Measurements from ENCODE around the gene SLC7A10. TPM values are rescaled to one million over a fixed set of nuclear protein-coding genes. Genes with fewer than 3 reads are reported as not detected.
"Not testable (repeated sequence)": the region's sequence is repeated elsewhere in the genome, so short reads cannot be mapped to it uniquely, and the experiment has no call there.

Gene SLC7A10
- total RNA-seq, 1 donor from 2014 or later: 2.5 TPM

DNA sequence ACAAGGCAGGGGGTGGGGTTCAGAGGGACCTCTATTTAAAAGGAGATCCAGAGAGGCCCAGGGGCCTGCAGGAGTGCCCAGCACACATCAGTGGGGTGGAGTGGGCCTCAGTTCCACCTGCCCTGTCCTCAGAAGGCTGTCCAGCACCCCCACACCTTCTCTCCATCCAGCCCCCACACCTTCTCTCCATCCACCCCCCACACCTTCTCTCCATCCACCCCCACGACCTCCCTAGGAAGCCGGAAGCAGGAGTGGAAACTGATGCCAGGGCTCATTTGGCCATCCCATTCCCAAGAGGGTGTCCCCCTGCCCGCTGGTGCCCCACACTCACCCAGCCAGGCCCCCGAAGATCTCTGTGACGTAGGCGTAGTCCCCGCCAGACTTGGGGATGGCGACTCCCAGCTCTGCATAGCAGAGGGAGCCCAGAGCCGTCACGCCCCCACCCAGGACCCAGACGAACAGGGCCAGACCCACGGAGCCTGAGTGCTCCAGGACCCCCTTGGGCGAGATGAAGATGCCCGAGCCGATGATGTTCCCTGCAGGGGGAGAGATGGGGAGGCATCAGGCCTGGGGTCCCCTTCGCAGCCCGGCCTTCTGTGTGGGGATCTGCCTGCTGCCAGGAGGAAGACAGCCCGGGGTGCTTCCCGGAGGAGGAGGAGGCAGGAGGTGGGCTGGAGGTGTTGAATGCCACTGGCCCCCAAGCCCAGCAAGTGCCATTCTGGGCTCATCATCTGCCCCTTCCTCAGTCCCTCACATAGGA lies 10.0 kb downstream of the SLC7A10 start:
- DNase-seq: no peak

DNA sequence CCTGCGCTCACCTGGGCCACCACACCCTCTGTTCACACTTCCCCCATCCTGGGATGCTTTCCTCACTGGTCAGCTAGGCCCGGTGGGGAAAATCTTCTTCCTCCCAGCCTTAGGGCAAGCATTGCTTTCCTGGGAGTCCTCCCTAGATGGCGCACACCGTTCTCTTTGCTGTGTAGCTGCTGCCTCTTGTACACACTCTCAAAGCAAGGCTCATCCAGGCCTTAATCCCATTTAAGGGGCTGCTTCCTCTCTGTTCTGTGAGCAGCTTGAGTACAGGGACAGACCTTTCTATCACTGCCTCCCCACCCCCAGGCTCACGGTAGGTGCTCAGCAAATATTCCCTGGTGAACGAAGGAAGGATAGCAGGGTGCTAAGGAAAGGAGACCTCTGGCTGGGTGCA lies 11.1 kb downstream of the SLC7A10 start:
- DNase-seq: no peak

DNA sequence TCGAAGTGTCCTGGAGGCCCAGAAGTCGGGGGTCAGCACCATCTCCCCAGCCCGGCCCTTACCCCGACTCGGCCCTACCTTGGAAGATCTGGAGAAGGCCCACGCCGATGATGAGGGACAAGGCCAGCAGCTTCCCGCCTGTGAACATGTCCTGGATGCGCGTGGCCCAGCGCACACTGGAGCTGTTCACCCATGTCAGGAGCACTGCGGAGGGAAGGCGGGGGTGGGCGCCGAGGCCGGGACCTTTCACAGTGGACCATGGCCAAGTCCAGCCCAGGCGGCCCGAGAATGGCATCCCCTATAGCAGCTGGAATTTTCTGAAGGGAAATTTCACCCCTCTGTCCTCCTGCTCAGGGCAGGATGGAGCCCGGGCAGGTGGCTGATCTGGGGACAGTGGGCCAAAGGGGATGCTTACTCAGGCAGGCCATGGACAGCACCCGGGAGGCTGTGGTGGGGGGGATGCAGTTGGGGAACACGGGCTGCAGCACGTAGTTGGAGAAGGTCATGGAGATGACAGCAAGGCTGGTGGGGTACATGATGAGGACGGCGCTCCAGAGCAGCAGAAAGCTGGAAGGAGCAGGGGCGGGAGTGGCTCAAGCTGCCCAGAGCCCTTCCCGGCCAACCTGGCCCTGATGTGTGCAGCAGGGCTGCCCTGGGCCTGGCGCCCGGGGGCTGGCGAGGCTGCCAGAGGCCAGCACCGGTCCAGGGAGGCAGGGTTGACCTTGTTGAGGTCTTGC lies 13.0 kb downstream of the SLC7A10 start:
- no peak for DNase-seq

DNA sequence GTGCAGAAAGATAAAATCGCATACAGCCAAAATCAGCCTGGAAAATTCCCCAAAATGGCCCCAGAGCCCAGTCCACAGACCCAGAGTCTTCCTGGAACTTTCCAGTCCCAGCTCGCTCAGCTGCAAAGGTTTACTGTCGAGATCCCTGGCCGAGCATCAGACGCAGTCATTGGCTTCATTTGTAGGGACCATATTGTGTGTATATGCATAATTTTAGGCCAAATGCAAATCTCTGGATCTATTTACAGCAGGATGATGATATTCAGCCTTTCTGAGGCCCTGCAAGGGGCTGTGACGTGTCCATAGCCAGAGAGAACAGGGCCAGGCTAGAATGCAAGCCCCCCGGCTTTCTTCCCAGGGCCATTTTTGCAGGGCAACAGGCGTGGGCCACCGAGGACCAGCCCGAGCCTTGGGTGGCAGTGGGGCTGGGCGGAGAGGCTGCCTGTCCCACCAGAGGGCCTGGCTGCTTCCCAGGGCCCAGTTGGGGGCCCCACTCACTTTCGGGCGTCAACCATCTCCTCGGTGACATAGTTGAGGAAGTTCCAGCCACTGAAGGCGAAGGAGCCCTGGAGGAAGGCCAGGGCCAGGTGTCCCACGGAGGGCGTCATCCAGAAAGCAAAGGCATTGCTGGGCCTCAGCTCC lies 13.7 kb downstream of the SLC7A10 start:
- no peak for DNase-seq

DNA sequence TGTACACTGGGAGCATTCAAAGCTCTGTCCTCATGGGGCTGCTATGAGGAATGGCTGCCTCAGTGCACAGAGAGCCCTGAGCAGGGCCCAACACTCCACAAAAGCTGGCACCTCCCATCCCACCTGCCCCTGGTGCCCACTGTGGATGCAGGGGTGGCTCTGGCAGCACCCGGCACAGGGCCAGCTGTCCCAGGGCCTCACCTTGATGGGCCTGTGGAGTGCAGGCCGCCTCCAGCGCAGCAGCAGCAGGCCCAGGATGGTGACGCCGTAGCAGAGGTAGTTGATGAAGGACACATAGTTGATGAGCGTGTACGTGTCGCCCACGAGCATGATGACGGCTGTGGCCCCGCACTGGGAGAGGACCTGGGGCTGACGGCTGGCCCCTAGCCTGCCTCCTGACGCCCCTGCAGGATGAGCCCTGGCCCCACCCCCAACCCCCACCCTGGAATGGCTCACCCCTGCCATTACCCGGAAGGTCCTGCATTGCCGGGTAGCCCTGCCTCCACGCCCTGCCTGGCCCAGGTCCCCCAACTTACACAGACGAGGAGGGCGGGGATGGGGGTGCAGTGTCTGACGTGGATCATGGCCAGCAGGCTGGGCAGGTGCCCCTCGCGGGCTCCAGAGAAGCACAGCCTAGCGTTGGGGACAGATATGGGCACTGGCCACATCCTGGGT lies 15.2 kb downstream of the SLC7A10 start:
- no peak for DNase-seq

DNA sequence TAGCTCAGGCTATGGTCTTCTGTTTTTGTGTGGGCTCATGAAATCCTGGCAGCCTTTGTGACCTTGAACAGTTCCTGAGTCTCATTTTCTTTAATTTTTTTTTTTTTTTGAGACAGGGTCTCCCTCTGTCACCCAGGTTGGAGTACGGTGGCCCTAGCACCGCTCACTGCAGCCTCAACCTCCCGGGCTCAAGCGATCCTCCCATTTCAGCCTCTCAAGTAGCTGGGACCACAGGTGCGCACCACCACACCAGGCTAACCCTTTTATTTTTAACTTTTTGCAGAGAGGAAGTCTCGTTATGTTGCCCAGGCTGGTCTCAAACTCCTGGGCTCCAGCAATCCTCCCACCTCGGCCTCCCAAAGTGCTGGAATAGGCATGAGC lies 15.8 kb downstream of the SLC7A10 start:
- DNase-seq: not testable (repeated sequence)

DNA sequence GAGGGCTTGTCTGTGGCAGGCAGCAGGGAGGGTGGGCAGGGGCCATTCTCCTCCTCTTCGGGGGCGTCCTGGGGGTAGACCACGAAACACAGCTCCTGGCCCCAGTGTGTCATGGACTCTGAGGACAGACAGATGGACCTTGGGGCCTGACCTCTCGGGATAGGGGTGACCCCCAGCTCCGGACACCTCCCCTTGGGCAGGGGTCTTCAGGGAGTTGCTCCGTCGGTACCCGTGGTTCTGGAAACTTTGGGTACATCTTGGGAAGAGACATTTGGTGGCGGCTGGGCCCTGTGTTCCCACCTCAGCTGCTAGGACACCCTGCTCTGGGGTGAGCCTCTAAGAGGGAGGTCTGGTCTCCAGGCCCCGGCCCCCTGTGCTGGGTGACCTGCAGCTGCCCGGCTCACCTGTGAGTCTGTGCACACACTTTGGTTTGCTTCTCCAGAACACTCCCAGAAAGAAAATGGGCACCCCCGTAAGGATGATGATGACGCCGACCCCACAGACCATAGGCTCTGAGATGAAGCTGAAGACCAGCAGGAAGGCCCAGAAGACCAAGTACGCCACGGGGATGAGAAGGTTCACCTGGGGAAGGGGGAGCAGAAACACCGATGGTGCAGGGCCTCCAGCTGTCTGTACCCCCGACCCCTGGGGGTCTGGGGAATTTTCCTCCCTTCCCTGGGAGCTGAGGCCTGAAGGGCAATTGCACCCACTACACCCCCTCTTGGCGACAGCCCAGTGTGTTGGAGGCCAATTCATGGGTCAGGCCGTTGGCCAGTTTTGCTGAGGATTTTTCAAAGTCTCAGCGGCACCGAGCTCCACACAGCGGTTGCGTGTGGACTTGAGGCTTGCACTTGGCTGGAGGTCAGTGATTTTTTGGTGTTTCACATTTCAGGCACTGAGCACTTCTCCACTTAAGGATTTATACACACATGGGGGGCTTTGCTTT lies 16.5 kb downstream of the SLC7A10 start:
- no peak for DNase-seq

DNA sequence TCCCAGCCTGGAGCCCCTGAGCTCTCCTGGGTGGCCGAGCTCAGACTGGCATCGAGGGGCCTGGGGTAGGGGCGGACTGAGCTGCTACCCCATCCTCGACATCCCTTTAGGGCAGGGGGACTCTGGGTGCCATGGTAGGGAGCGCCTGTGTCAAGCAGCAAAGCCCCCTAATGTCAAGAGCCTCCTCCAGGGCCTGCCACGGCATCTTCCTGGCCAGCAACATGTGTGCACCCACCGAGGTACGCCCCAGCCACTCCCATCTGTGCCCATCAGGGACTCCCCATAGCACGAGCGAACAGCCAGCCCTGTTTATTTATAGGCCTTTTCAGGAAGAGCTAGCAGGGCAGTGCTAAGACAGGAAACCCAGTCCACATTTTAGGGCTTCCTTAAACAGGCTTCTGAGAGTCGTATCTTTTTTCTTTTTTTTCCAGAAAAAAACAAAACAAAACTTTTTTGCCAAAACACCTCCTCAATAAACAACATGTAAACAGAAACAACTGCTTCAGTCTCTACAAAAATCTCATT lies 17.2 kb downstream of the SLC7A10 start:
- no peak for DNase-seq

DNA sequence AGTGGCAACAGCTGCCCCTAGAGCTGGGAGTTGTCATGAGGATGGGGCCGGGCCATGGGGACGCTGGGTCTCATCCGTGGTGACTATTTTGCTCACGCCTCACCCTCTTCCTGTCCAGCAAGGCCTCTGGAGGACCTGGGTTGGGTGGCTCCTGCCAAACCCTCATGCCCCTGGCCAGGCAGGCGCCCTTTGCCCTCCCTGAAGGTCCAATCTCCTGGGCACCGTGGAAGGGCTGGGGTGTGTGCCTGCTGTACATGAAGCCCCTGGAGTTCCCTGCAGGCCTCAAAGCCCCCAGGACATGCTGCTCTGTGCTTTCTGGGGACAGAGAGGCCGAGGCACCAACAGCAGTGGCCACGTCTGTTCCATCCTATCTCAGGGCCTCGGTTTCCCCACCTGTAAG lies 17.7 kb downstream of the SLC7A10 start:
- no peak for DNase-seq

DNA sequence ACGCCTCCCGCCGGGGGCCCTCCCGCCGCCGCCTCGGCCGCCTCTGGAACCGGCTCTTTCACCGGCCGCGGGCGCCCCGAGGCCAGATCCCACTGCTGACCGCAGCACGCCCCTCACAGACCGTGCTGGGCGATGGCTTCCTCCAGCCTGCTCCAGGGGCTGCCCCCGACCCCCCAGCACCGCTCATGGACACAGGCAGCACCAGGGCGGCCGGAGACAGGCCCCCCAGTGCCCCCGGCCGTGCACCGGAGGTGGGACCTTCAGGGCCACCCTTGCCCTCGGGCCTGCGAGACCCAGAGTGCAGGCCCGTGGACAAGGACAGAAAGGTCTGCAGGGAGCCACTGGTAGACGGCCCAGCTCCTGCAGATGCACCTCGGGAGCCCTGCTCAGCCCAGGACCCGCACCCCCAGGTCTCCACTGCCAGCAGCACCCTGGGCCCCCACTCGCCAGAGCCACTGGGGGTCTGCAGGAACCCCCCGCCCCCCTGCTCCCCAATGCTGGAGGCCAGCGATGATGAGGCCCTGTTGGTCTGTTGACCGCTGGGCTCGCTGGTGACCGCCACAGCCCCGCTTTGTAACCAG lies 18.5 kb downstream of the SLC7A10 start:
- DNase-seq: no peak

DNA sequence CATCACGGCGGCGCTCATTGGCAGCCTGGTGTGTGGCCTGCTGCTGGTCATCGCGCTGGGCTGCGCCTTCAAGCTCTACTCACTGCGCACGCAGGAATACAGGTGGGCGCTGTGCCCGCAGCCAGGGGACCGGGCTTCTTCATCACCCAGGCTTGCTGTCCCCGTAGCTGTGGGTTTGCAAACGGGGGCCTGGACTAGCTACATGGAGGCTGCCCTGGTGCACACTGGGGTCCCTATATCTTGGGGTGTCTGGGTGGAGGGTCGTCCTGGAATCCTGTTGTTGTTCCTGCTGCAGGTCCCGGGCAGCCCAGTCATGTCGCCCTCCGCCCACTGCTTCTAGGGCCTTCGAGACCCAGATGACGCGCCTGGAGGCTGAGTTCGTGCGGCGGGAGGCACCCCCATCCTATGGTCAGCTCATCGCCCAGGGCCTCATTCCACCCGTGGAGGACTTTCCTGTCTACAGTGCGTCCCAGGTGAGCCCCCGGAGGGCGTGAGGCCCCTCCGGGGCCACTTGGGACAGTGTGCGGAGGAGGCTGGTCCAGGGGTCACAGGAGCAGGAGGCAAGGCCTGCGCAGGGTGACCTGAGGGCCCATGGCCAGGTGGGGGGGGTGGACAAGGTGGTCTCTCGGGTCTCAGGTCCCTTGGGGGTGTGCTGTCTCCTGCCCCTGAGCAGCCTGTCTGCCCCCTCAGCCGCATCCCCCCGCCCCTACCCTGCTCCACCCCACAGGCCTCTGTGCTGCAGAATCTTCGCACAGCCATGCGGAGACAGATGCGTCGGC lies 19.2 kb downstream of the SLC7A10 start:
- no peak for DNase-seq

DNA sequence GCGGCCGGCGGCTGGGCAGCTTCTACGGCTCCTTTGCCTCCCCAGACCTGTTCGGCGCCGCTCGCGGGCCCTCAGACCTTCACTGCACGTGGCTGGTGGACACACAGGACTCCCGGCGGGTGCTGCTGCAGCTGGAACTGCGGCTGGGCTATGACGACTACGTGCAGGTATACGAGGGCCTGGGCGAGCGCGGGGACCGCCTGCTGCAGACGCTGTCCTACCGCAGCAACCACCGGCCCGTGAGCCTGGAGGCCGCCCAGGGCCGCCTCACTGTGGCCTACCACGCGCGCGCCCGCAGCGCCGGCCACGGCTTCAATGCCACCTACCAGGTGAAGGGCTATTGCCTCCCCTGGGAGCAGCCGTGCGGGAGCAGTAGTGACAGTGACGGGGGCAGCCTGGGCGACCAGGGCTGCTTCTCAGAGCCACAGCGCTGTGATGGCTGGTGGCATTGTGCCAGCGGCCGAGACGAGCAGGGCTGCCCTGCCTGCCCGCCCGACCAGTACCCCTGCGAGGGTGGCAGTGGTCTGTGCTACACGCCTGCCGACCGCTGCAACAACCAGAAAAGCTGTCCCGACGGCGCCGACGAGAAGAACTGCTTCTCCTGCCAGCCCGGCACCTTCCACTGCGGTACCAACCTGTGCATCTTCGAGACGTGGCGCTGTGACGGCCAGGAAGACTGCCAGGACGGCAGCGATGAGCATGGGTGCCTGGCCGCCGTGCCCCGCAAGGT lies 20.0 kb downstream of the SLC7A10 start:
- DNase-seq: no peak

DNA sequence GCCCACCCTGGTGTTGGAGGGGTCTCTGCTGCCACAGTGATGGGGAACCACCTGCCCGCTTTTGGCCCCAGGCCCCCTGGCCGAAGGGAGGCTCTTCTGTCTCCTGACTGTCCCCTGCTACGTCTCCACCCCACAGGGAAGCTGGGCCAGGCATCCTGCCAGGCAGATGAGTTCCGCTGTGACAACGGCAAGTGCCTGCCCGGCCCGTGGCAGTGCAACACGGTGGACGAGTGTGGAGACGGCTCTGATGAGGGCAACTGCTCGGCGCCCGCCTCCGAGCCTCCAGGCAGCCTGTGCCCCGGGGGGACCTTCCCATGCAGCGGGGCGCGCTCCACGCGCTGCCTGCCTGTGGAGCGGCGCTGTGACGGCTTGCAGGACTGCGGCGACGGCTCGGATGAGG lies 20.5 kb downstream of the SLC7A10 start:
- no peak for DNase-seq

DNA sequence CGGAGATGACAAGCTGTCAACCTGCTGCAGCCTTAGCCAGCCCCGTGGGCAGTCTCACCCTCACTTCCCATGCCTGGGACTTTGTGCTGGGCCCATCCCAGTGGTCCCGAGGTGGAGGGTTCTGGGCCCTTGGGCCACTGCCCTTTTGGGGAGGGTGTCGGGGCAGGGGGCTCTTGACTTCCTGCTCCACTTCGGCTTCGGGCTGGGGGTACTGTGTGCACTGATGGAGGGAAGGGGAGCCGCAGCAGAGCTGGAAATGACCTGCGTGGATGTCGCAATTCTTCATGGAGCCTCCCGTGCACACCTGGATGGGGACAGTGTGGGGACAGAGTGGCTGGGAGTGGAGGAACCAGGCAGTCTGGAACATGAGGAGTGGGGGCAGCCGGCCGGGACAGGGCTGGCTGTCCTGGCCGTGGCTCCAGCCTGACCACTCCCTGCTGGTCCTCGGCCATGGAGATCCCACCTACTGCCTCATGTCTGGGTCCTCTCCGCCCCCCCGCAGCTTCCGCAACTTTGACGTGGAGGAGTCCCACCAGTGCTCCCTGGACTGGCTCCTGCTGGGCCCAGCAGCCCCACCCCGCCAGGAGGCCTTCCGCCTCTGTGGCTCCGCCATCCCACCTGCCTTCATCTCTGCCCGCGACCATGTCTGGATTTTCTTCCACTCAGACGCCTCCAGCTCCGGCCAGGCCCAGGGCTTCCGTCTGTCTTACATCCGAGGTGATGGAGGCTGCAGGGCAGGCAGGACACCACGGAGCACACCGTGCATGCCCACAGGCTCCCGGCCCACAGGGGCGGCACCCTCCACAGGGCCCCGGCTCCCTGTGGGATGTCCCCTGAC lies 21.3 kb downstream of the SLC7A10 start:
- DNase-seq: no peak

DNA sequence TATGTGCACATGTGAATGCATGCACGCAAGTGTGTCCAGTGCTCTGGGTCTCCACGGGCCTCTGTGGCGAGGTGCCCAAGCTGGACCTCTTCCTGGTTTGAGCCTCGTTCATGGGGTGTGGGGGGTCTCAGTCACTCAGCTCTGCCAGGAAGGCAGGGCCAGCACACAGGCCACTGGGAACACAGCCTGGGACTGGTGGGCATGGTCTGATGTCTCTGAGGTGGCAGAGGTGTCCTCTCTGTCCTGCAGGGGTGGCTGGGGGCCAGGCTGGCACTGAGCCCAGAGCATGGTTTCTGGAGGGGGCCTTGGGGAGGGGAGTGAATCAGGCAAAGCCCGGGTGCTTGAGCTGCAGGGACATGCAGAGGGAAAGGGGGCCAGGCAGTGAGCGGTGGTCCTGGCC lies 22.1 kb downstream of the SLC7A10 start:
- no peak for DNase-seq

DNA sequence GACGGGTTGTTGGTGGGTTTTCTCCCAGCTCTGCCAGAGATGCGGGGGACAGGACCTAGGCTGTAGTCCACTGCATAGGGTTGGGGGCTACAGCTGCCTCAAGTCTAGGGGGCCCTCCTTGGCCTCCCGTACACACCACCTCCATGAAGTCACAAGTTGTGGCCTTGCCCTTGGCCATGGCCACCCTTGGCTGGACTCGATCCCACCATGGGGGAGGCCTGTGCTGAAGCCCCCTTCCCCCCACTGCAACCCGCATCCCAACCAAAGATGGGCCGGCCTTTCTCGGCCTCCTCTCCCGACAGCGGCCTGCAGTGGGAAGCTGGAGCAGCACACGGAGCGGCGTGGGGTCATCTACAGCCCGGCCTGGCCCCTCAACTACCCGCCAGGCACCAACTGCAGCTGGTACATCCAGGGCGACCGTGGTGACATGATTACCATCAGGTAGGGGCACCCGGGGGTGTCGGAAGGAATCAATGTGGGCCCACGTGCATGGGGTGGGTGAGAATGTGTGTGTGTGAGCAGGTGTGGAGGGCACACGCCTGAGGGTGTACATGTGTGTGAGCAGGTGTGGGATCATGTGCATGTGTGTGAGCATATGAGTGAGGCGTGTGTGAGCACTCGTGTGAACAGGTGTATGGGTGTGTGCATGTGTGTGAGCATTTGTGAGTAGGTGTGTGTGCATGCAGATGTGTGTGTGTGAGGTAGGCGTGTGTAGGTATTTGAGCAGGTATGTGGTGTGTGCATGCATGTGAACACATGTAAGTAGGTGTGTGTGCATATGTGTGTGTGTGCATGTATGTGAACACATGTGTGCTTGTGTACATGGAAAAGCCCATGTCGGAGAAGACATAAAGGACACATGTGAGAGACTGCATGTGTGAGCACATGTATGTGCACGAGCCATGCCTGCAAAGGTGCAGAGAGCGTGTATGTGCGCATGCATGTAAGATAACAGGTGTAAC lies 22.8 kb downstream of the SLC7A10 start:
- no peak for DNase-seq

DNA sequence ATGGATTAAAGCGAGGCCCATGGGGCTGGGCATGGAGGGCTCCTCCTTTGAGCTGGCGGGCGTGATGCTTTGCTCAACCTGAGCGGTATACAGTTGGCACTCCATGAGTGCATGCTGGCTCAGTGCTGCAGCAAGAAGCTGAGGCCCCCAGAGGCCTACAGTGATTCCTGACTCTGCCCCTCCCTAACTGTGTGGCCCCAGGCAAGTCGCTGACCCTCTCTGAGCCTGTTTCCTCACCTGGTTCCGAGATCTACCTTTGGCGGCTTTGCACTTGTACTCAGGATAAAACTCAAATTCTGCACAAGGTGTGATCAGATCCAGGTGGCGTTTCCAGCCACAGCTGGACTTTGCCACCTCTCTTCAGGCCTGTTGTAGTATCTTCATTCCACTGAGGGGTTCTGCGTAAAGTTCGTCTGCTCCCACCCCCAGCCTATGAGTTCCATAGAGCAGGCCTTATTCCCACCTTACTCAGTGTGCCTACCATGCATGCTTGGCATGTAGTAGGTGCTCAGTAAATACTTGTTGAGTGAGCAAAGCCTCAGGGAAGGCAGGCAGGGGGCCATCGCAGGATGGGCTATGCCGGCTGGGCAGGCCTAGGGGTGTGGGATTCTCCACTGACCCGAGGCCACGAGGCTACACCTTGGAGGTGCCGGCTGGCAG lies 23.6 kb downstream of the SLC7A10 start:
- DNase-seq: no peak
